Measurements from ENCODE around the gene PRR16. TPM values are rescaled to one million over a fixed set of nuclear protein-coding genes. Genes with fewer than 3 reads are reported as not detected.

Gene PRR16
- total RNA-seq, 1 experiment from 2014 or later = not detected

- POLR2A ChIA-PET = no interaction called here
- Histone ChIP-seq H3K36me3 (ENCODE audit: control insufficient read depth, insufficient read depth, low read length) (no peaks in the 10 kb centered on the region), H3K27ac (ENCODE audit: low read length) (no peak overlapping the region), H3K9me3 (ENCODE audit: control insufficient read depth, insufficient read depth, low read depth, low read length) (no peaks in the 10 kb centered on the region), H3K4me1 (ENCODE audit: control insufficient read depth, insufficient read depth, low read length) (no peaks in the 10 kb centered on the region), H3K4me3 (ENCODE audit: low read depth in 2 of 2, low read length in 2 of 2) (no peak overlapping the region), H3K27me3 (ENCODE audit: control insufficient read depth, insufficient read depth, low read length) (no peaks in the 10 kb centered on the region)
- no peak for TF ChIP-seq SIN3A (IDR thresholded peaks at IDR 0.05; ENCODE audit: borderline replicate concordance, insufficient read depth, low read depth, low read length)
- BruUV-seq (replicated peaks) = no TSS peak
- no peak for DNase-seq (ENCODE audit: low read depth, low spot score)
- no peak for ATAC-seq
- in situ Hi-C loops (cut with HindIII; ENCODE audit: low pct_unique_long_range_greater_than_20kb, low sequenced_read_pairs) = no loop called here
- intact Hi-C loops (cut with micrococcal nuclease; ENCODE audit: unreplicated experiment) = no loop called here
- CTCF ChIA-PET = no interaction called here
Measured at GRCh38 chr5:120632430-120632829, 168.3 kb downstream of the PRR16 start.

GRCh38 chr5:120638449-120638848, 174.3 kb downstream of the PRR16 start:
- ChIA-PET CTCF (no interaction called here), POLR2A (no interaction called here)
- intact Hi-C loops (cut with micrococcal nuclease; ENCODE audit: unreplicated experiment) (no loop called here), in situ Hi-C loops (cut with HindIII; ENCODE audit: low pct_unique_long_range_greater_than_20kb, low sequenced_read_pairs) (no loop called here)
- Histone ChIP-seq H3K36me3 (ENCODE audit: control insufficient read depth, insufficient read depth, low read length) (no peaks in the 10 kb centered on the region), H3K4me3 (ENCODE audit: low read depth in 2 of 2, low read length in 2 of 2) (no peak overlapping the region), H3K27ac (ENCODE audit: low read length) (no peak overlapping the region), H3K9me3 (ENCODE audit: control insufficient read depth, insufficient read depth, low read depth, low read length) (no peaks in the 10 kb centered on the region), H3K27me3 (ENCODE audit: control insufficient read depth, insufficient read depth, low read length) (no peaks in the 10 kb centered on the region), H3K4me1 (ENCODE audit: control insufficient read depth, insufficient read depth, low read length) (no peaks in the 10 kb centered on the region)
- DNase-seq (ENCODE audit: low read depth, low spot score) (no peak), ATAC-seq (no peak)
- no peak for TF ChIP-seq CTCF (IDR thresholded peaks at IDR 0.05)
- no peak for TF ChIP-seq REST (IDR thresholded peaks at IDR 0.05; ENCODE audit: insufficient read depth in 1 of 2, low read depth in 2 of 2, low read length in 1 of 2)
- no peak for TF ChIP-seq POLR2AphosphoS5 (IDR thresholded peaks at IDR 0.05; ENCODE audit: low read depth, low read length)
- no peak for TF ChIP-seq SIN3A (IDR thresholded peaks at IDR 0.05; ENCODE audit: borderline replicate concordance, insufficient read depth, low read depth, low read length)
- TF ChIP-seq TCF7L2 (IDR thresholded peaks at IDR 0.05; ENCODE audit: low read depth, low read length) = no peak
- BruUV-seq (replicated peaks) = no TSS peak

GRCh38 chr5:120640778-120641177, 176.7 kb downstream of the PRR16 start:
- in situ Hi-C loops (cut with HindIII; ENCODE audit: low pct_unique_long_range_greater_than_20kb, low sequenced_read_pairs) (no loop called here), intact Hi-C loops (cut with micrococcal nuclease; ENCODE audit: unreplicated experiment) (no loop called here)
- TF ChIP-seq SIN3A (IDR thresholded peaks at IDR 0.05; ENCODE audit: borderline replicate concordance, insufficient read depth, low read depth, low read length) (no peak), REST (IDR thresholded peaks at IDR 0.05; ENCODE audit: insufficient read depth in 1 of 2, low read depth in 2 of 2, low read length in 1 of 2) (no peak), POLR2AphosphoS5 (IDR thresholded peaks at IDR 0.05; ENCODE audit: low read depth, low read length) (no peak), CTCF (IDR thresholded peaks at IDR 0.05) (no peak), TCF7L2 (IDR thresholded peaks at IDR 0.05; ENCODE audit: low read depth, low read length) (no peak)
- ChIA-PET POLR2A (no interaction called here), CTCF (no interaction called here)
- H3K27me3 ChIP-seq (ENCODE audit: control insufficient read depth, insufficient read depth, low read length) = no peaks in the 10 kb centered on the region
- H3K36me3 ChIP-seq (ENCODE audit: control insufficient read depth, insufficient read depth, low read length) = no peaks in the 10 kb centered on the region; the same call in 1 of the 2 replicates
- no peak overlapping the region for H3K27ac ChIP-seq (ENCODE audit: low read length)
- DNase-seq (ENCODE audit: low read depth, low spot score) (no peak), ATAC-seq (no peak)
- H3K9me3 ChIP-seq (ENCODE audit: control insufficient read depth, insufficient read depth, low read depth, low read length) = 0 out of 2 replicates have a peak, but pooled peaks cover 3% of the 10 kb centered on the region
- no TSS peak for BruUV-seq (replicated peaks)
- H3K4me3 ChIP-seq (ENCODE audit: low read depth in 2 of 2, low read length in 2 of 2) = no peak overlapping the region
- H3K4me1 ChIP-seq (ENCODE audit: control insufficient read depth, insufficient read depth, low read length) = no peaks in the 10 kb centered on the region

Measured in Panc1 (cell line).